Neuron (in vitro differentiated cells): Measurements from ENCODE around the gene TMEM163.
"Not testable (repeated sequence)": the region's sequence is repeated elsewhere in the genome, so short reads cannot be mapped to it uniquely, and the experiment has no call there.

Experiments
- H2AFZ ChIP-seq: one replicate; pipeline ENCODE4 v1.6.1; 2013; ENCODE audit warnings: low read depth, mild to moderate bottlenecking, inconsistent platforms, low read length, moderate library complexity
- H3K27me3 ChIP-seq: one replicate; pipeline ENCODE4 v1.6.1; 2013; ENCODE audit warnings: low read length; ENCODE audit not compliant: insufficient read depth
- H3K36me3 ChIP-seq: one replicate; pipeline ENCODE4 v1.6.1; 2013; ENCODE audit warnings: low read length; ENCODE audit not compliant: insufficient read depth
- H3K4me1 ChIP-seq: one replicate; pipeline ENCODE4 v1.6.1; 2013; ENCODE audit warnings: low read length; ENCODE audit not compliant: insufficient read depth
- H3K4me3 ChIP-seq: 2 replicates; pipeline ENCODE4 v1.5.1; 2013; ENCODE audit warnings: mild to moderate bottlenecking, low read length, moderate library complexity
- H3K9me3 ChIP-seq: one replicate; pipeline ENCODE4 v1.6.1; 2013; ENCODE audit warnings: low read length

Gene TMEM163

DNA sequence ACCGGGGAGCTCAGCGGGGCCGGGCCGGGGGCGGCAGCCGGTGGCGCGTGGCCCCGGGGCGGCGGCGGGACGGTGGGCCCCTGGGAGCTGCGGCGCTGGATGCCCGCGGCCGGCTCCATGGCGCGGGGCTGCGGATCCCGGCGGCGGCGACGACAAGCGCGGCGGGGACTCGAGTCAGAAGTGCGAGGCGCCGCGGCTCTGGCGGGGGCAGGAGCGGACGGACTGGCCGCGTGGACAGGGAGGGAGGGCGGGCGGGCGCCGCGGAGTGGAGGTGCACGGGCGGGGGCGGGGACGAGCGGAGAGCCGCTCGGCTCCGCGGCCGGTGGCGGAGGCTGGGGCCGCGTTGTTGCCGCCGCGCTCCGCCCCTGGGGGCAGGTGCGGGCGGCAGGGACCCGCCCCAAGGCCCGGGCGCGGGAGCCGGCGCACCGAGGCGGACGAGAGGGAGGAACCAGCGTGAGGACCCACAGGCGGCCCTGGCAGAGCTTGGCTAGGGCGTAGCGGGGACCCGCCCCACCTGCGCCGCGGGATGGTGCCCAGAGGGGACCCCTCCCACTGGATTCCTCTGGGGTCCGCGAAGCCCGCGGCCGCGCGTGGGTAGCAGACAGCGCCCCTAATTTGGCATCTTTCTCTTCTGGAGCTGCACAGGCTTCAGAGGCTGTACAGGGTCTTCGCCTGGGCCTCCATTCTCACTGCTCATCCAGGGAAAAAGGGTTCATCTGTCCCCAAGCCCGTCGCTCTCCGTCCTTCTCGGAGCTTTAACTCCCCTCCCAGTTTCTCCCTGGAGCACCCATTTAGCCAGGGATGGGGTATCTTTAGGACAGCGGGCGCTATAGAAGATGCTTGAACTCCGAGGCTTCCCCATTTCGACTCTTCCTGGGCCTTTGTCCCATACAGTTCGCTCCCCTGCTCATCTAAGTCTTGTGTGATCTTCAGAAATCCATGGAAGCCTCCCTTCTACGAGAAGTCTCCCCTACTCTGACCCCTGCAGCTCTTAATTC lies at the start of gene TMEM163:
TSS of gene TMEM163 (minus strand) at position 184 of the 998 bp plus-strand sequence.
- H2AFZ ChIP-seq: no peak within 1 kb of the TSS
- H3K4me3 ChIP-seq: peak within 1 kb of the TSS; percentile 24
- H3K36me3 ChIP-seq: no peaks in the 10 kb centered on the region
- peaks cover 73% of the 10 kb centered on the region for H3K27me3 ChIP-seq
- no peaks in the 10 kb centered on the region for H3K9me3 ChIP-seq
- no peaks in the 10 kb centered on the region for H3K4me1 ChIP-seq

DNA sequence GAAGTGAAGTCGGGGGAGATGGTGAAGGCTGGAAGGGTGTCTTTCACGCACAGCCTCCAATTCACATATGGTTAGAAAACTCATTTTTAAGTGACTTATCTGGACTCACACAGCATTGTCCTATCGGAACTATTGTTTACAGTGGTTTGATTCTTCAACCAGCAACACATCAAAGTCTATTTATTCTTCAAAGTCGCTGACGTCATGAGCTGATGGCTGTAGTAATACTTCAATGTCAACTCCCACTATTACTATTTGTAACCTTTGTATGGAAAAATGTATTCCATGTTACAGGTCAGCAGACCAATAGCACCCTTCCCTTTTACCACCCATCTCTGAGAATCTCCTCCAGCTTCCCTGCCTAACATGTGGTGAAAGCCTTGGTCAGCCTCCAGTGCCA lies 47.8 kb upstream of the TMEM163 start:
- Histone ChIP-seq H3K4me3 (no peak overlapping the region), H3K4me1 (no peaks in the 10 kb centered on the region), H2AFZ (no peak overlapping the region), H3K36me3 (no peaks in the 10 kb centered on the region), H3K27me3 (no peaks in the 10 kb centered on the region), H3K9me3 (no peaks in the 10 kb centered on the region)

DNA sequence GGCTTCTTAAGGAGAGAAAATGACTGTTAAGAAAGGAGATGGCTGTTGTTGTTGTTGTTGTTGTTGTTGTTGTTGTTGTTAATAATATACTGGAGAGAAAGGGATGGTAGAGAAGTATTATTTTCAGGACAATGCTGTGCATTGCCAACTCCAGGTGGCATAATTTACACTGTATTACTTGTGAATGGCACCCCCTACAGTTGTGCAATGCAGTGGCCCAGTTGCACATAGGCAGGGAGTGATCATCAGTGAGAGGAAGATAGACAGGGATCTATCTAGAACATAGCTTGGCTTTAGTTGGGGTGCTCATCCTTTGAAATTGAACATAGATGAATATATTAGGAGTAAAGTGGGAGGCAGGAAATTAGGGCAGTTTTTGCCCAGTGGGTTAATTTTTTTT lies 47.2 kb upstream of the TMEM163 start:
- Histone ChIP-seq H3K4me3 (no peak overlapping the region), H3K27me3 (no peaks in the 10 kb centered on the region), H2AFZ (no peak overlapping the region), H3K9me3 (no peaks in the 10 kb centered on the region), H3K36me3 (no peaks in the 10 kb centered on the region), H3K4me1 (no peaks in the 10 kb centered on the region)

DNA sequence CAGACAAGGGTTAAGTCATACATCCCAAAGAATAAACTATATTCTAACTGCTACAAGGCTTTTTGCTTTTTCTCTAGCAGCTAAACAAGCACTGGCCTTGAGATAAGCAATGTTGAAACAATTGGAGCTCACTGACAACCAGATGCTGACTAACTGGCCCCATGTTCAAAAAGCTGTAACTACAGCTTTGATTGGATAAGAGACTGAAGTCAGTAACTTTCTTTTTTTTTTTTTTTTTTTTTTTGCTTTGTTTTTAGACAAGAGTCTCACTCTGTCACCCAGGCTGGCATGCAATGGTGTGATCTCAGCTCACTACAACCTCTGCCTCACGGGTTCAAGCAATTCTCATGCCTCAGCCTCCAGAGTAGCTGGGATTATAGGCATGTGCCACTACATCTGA lies 45.4 kb upstream of the TMEM163 start:
- H3K36me3 ChIP-seq: no peaks in the 10 kb centered on the region

DNA sequence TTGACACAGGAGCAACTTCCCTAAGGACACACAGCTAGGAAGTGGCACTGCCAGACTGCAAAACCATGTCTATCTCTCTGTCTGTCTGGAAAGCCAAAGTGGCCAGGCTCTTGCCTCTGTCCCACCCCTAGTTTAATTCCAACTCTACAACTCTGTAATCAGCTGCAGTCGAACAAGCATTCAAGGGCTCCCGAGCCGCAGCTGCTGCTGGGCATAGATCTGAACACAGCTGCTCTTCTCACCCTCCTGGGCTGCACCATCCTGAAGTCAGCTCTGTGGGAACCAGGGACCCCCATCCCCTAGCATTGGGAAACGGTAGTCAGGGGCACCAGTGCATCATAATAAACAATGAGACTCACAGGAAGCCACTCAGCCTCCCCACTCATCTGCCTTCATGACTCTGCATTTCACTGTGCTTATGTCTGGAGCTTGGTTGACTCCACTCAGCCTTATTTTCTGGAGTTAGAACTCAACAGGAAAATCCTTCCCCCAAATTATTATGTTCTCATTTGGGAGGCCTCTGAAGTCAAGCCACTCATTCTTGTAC lies 44.4 kb upstream of the TMEM163 start:
- H3K4me3 ChIP-seq: no peak overlapping the region
- H3K4me1 ChIP-seq: no peaks in the 10 kb centered on the region
- H3K27me3 ChIP-seq: no peaks in the 10 kb centered on the region
- no peaks in the 10 kb centered on the region for H3K36me3 ChIP-seq
- no peaks in the 10 kb centered on the region for H3K9me3 ChIP-seq
- H2AFZ ChIP-seq: no peak overlapping the region

More for the DNA sequence above, 45.4 kb upstream of the TMEM163 start:
- Histone ChIP-seq H3K9me3 (no peaks in the 10 kb centered on the region), H3K27me3 (no peaks in the 10 kb centered on the region), H2AFZ (no peak overlapping the region), H3K4me3 (no peak overlapping the region), H3K4me1 (no peaks in the 10 kb centered on the region)

DNA sequence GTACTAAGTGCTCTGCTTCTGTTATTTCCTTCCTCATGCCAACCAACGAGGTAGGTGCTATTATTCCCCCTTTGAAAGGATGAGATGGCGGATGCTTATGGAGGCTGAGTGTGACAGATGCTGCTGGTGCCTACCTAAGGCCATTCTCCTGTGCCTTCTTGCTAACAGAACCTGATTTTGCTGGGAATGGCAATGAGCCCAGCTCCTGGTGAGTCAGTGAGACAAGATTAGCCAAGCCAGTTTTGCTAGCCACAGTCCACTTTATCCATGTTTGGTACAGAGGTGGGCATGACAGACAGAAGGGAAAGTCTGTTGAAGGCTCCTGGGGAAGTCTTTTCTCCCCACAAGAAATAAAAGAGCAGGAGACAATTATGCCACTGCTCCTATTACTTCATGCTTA lies 43.7 kb upstream of the TMEM163 start:
- Histone ChIP-seq H2AFZ (no peak overlapping the region), H3K4me3 (no peak overlapping the region), H3K9me3 (no peaks in the 10 kb centered on the region), H3K27me3 (no peaks in the 10 kb centered on the region), H3K4me1 (no peaks in the 10 kb centered on the region), H3K36me3 (no peaks in the 10 kb centered on the region)

DNA sequence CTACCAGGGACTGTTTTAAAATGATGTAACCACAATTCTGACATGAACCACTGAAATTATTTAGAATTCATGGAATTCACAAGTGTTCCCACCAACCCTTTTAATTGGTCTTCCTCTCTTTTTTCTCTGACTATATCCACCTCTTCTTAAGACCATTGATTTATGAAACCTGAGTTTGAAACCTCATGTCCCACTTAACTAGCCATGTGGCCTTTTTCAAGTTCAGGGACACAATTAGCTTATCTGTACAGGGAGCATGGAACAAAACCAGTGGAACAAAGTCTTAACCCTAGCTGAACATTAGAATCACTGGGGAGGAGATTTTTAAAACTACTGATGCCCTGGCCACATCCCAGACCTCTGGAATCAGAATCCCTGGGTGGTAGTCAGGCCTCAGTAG lies 41.6 kb upstream of the TMEM163 start:
- no peak overlapping the region for H3K4me3 ChIP-seq
- H3K27me3 ChIP-seq: no peaks in the 10 kb centered on the region
- no peak overlapping the region for H2AFZ ChIP-seq
- no peaks in the 10 kb centered on the region for H3K36me3 ChIP-seq
- H3K4me1 ChIP-seq: no peaks in the 10 kb centered on the region
- no peaks in the 10 kb centered on the region for H3K9me3 ChIP-seq

DNA sequence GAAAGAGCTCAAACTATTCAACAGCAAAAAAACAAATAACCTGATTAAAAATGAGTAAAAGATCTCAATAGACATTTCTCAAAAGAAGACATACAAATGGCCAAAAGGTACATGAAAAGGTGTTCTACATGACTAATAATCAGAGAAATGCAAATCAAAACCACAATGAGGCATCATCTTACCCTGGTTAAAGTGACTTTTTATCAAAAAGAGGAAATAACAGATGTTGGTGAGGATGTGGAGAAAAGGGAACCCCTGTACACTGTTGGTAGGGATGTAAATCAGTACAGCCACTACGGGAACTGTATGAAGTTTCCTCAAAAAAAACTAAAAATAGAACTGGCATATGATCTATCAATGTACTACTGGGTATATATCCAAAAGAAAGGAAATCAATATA lies 39.8 kb upstream of the TMEM163 start:
- no peaks in the 10 kb centered on the region for H3K27me3 ChIP-seq
- H3K9me3 ChIP-seq: no peaks in the 10 kb centered on the region
- no peaks in the 10 kb centered on the region for H3K36me3 ChIP-seq
- no peak overlapping the region for H2AFZ ChIP-seq
- H3K4me3 ChIP-seq: no peak overlapping the region
- no peaks in the 10 kb centered on the region for H3K4me1 ChIP-seq

DNA sequence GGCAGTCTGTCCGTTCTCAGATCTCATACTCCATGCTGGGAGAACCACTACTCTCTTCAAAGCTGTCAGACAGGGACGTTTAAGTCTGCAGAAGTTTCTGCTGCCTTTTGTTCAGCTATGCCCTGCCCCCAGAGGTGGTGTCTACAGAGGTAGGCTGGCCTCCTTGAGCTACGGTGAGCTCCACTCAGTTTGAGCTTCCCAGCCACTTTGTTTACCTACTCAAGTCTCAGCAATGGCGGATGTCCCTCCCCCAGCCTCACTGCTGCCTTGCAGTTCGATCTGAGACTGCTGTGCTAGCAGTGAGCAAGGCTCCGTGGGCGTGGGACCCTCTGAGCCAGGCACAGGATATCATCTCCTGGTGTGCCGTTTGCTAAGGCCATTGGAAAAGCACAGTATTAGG lies 33.2 kb upstream of the TMEM163 start:
- H3K4me3 ChIP-seq, H3K27me3 ChIP-seq, H3K36me3 ChIP-seq: not testable (repeated sequence)

DNA sequence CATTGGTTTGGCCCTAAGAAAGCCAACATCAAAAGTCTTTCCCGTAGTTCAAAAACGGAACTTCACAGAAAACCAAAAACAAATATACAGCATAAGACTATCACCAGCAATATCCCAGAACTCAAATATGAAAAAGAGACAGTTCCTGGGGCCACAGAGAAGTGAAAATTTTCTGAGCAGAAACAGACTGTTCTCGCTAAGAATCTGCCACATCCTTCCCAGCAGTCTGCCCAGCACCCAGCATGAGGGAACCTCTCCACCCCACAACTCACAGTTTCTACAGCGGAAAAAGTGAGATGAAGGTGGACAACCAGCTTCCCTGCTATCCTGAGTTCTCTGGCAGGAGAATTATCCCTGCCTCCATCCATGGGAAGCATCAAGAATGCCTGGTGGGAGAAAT lies 26.7 kb upstream of the TMEM163 start:
- H3K4me1 ChIP-seq: no peaks in the 10 kb centered on the region
- H3K36me3 ChIP-seq: no peaks in the 10 kb centered on the region
- no peaks in the 10 kb centered on the region for H3K27me3 ChIP-seq
- H3K4me3 ChIP-seq: no peak overlapping the region
- H3K9me3 ChIP-seq: no peaks in the 10 kb centered on the region
- no peak overlapping the region for H2AFZ ChIP-seq

More for the DNA sequence above, 33.2 kb upstream of the TMEM163 start:
- not testable (repeated sequence) for H2AFZ ChIP-seq, H3K9me3 ChIP-seq, H3K4me1 ChIP-seq

DNA sequence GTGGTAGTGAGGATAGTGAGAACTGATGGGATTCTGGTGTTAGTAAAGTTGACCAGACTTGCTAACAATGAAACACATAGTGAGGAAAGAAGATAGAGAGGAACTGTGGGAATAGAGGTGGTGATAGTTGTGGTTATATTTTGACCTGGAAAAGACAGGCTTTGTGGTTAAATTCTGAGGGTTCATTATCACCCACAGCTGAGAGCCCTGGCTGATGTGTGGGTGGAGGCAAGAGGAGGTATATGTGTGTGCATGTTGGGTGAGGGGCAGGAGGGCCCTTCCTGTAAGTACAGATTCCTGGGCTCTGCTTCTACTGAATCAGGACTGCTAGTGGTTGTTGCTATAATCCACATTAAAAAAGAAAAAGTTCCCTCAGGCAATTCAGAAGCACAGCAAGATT lies 26.2 kb upstream of the TMEM163 start:
- no peaks in the 10 kb centered on the region for H3K27me3 ChIP-seq
- H2AFZ ChIP-seq: no peak overlapping the region
- H3K36me3 ChIP-seq: no peaks in the 10 kb centered on the region
- no peaks in the 10 kb centered on the region for H3K9me3 ChIP-seq
- no peak overlapping the region for H3K4me3 ChIP-seq
- H3K4me1 ChIP-seq: no peaks in the 10 kb centered on the region

DNA sequence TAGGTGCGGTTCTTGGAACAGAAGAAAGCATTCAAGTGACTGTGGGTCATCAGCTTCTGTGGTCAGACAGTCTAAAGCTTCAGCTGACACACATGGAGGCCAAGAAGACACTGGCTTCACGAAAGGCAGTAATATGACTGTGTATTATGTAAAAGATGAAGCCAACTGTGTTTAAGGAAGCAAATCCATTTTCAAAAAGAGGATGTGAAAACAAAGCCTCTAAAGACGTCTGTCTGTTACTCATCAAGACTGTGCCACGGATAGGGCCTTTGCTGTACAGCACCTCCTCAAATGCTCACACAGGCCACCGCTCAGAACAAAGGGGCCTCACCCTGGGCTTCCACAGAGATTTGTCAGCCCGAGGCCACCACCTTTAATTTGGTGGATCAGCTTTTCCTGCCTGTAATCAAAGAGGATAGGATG lies 21.1 kb upstream of the TMEM163 start:
- H3K27me3 ChIP-seq: no peaks in the 10 kb centered on the region
- H3K36me3 ChIP-seq: no peaks in the 10 kb centered on the region
- no peak overlapping the region for H2AFZ ChIP-seq
- no peak overlapping the region for H3K4me3 ChIP-seq
- no peaks in the 10 kb centered on the region for H3K4me1 ChIP-seq
- no peaks in the 10 kb centered on the region for H3K9me3 ChIP-seq

DNA sequence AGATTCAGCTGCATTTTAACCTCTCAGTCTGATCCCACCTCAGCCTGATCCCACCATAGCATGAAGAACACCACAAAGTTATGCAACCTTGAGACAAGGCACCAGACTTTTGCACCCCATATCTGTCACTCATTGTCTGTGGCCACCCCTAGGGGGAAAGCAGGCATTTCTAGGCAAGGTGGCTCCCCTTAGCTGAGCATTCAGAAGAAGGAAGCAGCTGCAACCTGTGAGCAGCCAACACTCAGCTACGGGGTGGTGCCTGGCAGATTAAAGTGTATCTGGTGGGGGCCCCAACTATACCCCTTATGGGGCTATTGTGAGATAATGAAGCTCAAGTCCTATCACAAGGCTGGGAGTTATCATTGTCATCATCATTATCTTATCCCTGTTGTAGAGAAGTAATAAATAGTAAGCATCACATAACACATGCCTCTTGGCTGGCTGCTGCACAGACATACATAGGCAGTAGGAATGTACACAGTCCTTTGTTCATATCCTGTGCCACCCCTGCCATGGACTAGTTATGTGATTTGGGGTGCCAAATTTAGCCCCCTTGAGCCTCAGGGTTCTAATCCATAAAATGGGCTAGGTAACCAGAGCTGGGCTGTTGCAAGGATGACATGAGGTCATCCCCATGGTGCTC lies 20.6 kb upstream of the TMEM163 start:
- H3K4me1 ChIP-seq: no peaks in the 10 kb centered on the region
- no peak overlapping the region for H2AFZ ChIP-seq
- no peaks in the 10 kb centered on the region for H3K9me3 ChIP-seq
- H3K4me3 ChIP-seq: no peak overlapping the region
- H3K36me3 ChIP-seq: no peaks in the 10 kb centered on the region
- H3K27me3 ChIP-seq: no peaks in the 10 kb centered on the region
